Heart left ventricle (tissue), 16 donors: Measurements from ENCODE around the gene FOXN3. TPM values are rescaled to one million over a fixed set of nuclear protein-coding genes. Genes with fewer than 3 reads are reported as not detected.

Source experiments
- ATAC-seq, 4 donors: fragments of 200-7000 bp; cut with Tn5 transposase; one replicate each; pipeline ENCODE4 v1.9.1; 2020 to 2022; ENCODE audit warnings: moderate library complexity in 4 of 4, mild to moderate bottlenecking in 3 of 4, moderate number of reproducible peaks in 1 of 4
- DNase-seq, 5 donors: peaks; one replicate each; pipeline ENCODE4 v3.0.0-alpha.2; 2020
- H3K27ac ChIP-seq, 12 donors: fragments of 200-600 bp; sonication (generic) in 4 of 12; one replicate each; pipeline versions ENCODE4 v1.5.0 to v1.8.0; 2016 to 2022; ENCODE audit warnings: mild to moderate bottlenecking in 2 of 12
- H3K27me3 ChIP-seq, 9 donors: fragments of 200-600 bp; sonication (generic) in 2 of 9; one replicate each; pipeline versions ENCODE4 v1.5.1 to v1.8.0; 2016 to 2022; ENCODE audit warnings: mild to moderate bottlenecking in 3 of 9
- H3K36me3 ChIP-seq, 9 donors: fragments of 200-600 bp; sonication (generic) in 2 of 9; one replicate each; pipeline versions ENCODE4 v1.5.0 to v1.8.0; 2018 to 2022; ENCODE audit warnings: mild to moderate bottlenecking in 2 of 9
- H3K4me1 ChIP-seq, 12 donors: fragments of 200-600 bp; sonication (generic) in 4 of 12; one replicate each; pipeline versions ENCODE4 v1.5.0 to v1.8.0; 2016 to 2022; ENCODE audit warnings: mild to moderate bottlenecking in 3 of 12
- H3K4me3 ChIP-seq, 12 donors: fragments of 200-600 bp; sonication (generic) in 4 of 12; one replicate each; pipeline versions ENCODE4 v1.5.0 to v1.8.0; 2017 to 2022; ENCODE audit warnings: mild to moderate bottlenecking in 9 of 12, moderate library complexity in 4 of 12
- H3K9me3 ChIP-seq, 12 donors: fragments of 200-600 bp; sonication (generic) in 4 of 12; one replicate each; pipeline versions ENCODE4 v1.5.0 to v1.8.0; 2016 to 2022; ENCODE audit warnings: mild to moderate bottlenecking in 1 of 12
- POLR2A ChIP-seq, 2 donors: fragments of 450-650 bp; IDR thresholded peaks; one replicate each; pipeline ENCODE4 v1.6.1; 2017; ENCODE audit warnings: antibody characterized with exemption in 2 of 2, mild to moderate bottlenecking in 2 of 2, moderate library complexity in 2 of 2
- WGBS, 4 donors: extraction: QIAGEN DNeasy Blood & Tissue Kit in 2 of 4; methylation state at CpG; one replicate each; pipeline versions ENCODE4 v1.1.5 to v1.1.7; 2013 to 2018; 5-methylcytosine and 5-hydroxymethylcytosine counted together
- intact Hi-C, 10 donors: fragments of 100-400 bp; cut with DNase I; formaldehyde crosslinking; loops; one replicate each; pipeline versions ENCODE4 v1.11.1 to v1.14.2; 2022
- polyA plus RNA-seq, 2 donors: library from polyadenylated mRNA; stranded (reverse); fragments of 200-250 nt; gene quantifications; one replicate each; pipeline ENCODE4 v1.2.3, GENCODE V29; 2013
- total RNA-seq, 9 donors: library from RNA; depleted of rRNA in 2 of 9; stranded (reverse); fragments of >200 nt in 2 of 9; fragmentation: NEBNext Ultra II Directional in 3 of 9; extraction: Animal tissue kit (Norgen Biotek cat#: 25700) in 3 of 9; gene quantifications; one replicate each; pipeline versions ENCODE4 v1.1.0 to v1.2.4, GENCODE V29; 2016 to 2023
- TF ChIP-seq, protein P1 (sequence below), 12 donors: fragments of 200-600 bp; sonication (generic) in 4 of 12; IDR thresholded peaks; one replicate each; pipeline versions ENCODE4 v1.5.0 to v1.8.0; 2018 to 2022; ENCODE audit warnings: antibody characterized with exemption in 12 of 12, mild to moderate bottlenecking in 5 of 12
- donor health status: ischemic (EF 13 %, LVEDD 7.1; RV severe dilation, severe dysfunction).
- donor health status: healthy with polysubstance abuse.
- donor health status: DM: no; HTN: yes; CAD: no.
- donor health status: DM: no; HTN: no; CAD: no.
- donor health status: ischemic (EF 25% LVEDD 6.9; RV normal size, moderate dysfunction).
- donor health status: ischemic (EF 25% LVEDD 5.7; RV mildly dilated, moderate dysfunction).
- donor health status: healthy.
- donor health status: DM: yes; HTN: yes; CAD: no.
- donor health status: ischemic (EF 35%, LVEDD 5.7; RV mildly dilated, moderate dysfunction).
- donor health status: nonischemic (EF 11% LVEDD 7.7; RV severe dilation, severe dysfunction).
- donor health status: DM: yes; HTN: yes; CAD: no.
- donor health status: PGD.
- donor health status: ischemic (EF 29% LVEDD 5.4; RV normal size, mild dysfunction).
- donor health status: nonischemic (EF 23%, LVEDD 6.1; RV moderate dilation, normal function).

FOXN3 gene
- total and polyA plus RNA-seq, 11 donors, result 24.4 to 161 (median 111) TPM

DNA sequence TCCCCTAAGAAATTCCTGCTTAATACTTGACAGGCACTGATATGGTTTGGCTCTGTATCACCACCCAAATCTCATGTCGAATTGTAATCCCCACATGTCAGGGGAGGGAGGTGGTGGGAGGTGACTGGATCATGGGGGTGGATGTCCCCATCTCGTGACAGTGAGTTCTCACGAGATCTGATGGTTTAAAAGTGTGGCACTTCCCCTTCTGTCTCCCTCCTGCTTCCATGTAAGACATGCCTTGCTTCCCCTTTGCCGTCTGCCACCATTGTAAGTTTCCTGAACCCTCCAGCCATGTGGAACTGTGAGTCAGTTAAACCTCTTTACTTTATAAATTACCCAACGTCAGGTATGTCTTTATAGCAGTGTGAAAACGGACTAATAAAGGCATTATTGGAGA is 198.0 kb downstream of the FOXN3 start:
- Histone ChIP-seq H3K27ac (no peak overlapping the region), H3K4me1 (peaks cover 0 to 42% (median 26%) of the 10 kb centered on the region in 12 donors), H3K4me3 (no peak overlapping the region), H3K36me3 (peaks cover 0 to 11% (median 3%) of the 10 kb centered on the region in 9 donors), H3K27me3 (no peaks in the 10 kb centered on the region), H3K9me3 (no peaks in the 10 kb centered on the region)
- no peak for ATAC-seq
- intact Hi-C loops, result loop anchor here in 2 of 10 donors (10.0 kb wide), 2 partner anchors 86 to 276 kb away; no protein-coding TSS in a partner anchor
- TF ChIP-seq, protein P1, sequence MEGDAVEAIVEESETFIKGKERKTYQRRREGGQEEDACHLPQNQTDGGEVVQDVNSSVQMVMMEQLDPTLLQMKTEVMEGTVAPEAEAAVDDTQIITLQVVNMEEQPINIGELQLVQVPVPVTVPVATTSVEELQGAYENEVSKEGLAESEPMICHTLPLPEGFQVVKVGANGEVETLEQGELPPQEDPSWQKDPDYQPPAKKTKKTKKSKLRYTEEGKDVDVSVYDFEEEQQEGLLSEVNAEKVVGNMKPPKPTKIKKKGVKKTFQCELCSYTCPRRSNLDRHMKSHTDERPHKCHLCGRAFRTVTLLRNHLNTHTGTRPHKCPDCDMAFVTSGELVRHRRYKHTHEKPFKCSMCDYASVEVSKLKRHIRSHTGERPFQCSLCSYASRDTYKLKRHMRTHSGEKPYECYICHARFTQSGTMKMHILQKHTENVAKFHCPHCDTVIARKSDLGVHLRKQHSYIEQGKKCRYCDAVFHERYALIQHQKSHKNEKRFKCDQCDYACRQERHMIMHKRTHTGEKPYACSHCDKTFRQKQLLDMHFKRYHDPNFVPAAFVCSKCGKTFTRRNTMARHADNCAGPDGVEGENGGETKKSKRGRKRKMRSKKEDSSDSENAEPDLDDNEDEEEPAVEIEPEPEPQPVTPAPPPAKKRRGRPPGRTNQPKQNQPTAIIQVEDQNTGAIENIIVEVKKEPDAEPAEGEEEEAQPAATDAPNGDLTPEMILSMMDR (IDR thresholded peaks at IDR 0.05), result no peak
- no peak for TF ChIP-seq POLR2A (IDR thresholded peaks at IDR 0.05)
- WGBS, 4 donors, result 87 to 93% (median 90%) methylated on average over 6 of the region's 6 CpGs
- no peak for DNase-seq

GRCh38 chr14:89217891-89218290 is 199.1 kb downstream of the FOXN3 start:
- no peak for ATAC-seq
- H3K27me3 ChIP-seq, result no peaks in the 10 kb centered on the region
- H3K9me3 ChIP-seq, result no peaks in the 10 kb centered on the region
- no peak for DNase-seq
- peaks cover 0 to 51% (median 31%) of the 10 kb centered on the region in 12 donors for H3K4me1 ChIP-seq
- WGBS, 4 donors, result 81 to 96% (median 90%) methylated on average over 4 of the region's 4 CpGs
- intact Hi-C loops, result loop anchor here in 2 of 10 donors (10.0 kb wide), 2 partner anchors 87 to 277 kb away; no protein-coding TSS in a partner anchor
- no peak overlapping the region for H3K4me3 ChIP-seq
- peaks cover 0 to 11% (median 3%) of the 10 kb centered on the region in 9 donors for H3K36me3 ChIP-seq
- no peak overlapping the region for H3K27ac ChIP-seq
- TF ChIP-seq POLR2A (IDR thresholded peaks at IDR 0.05), result no peak
- TF ChIP-seq, protein P1 (IDR thresholded peaks at IDR 0.05), result no peak

DNA sequence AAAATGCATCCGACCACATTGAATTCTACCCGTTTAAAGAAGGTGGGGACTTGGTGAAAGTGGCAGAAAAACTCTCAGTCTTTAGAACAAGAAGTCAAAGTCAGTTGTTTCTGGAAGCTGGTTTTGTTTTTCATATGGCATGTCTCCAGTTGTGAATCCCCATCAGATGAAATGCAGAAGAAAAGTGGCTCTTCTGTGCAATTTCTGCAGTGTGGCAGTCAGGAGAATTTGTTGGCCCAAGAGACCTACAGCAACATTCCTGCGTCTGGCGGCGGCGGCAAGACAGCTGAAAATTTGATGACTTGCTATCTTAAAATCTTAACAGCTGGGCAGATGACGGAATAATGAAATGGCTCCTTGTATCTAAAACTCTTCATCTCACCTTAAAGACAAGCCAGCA is 201.5 kb downstream of the FOXN3 start:
- ATAC-seq, result no peak
- TF ChIP-seq, protein P1 (IDR thresholded peaks at IDR 0.05), result no peak
- TF ChIP-seq POLR2A (IDR thresholded peaks at IDR 0.05), result no peak
- Histone ChIP-seq H3K4me1 (peaks cover 0 to 56% (median 24%) of the 10 kb centered on the region in 12 donors), H3K27me3 (no peaks in the 10 kb centered on the region), H3K4me3 (no peak overlapping the region), H3K9me3 (no peaks in the 10 kb centered on the region), H3K36me3 (peaks cover 0 to 11% (median 3%) of the 10 kb centered on the region in 9 donors), H3K27ac (peak overlapping the region in 1 of 12 donors; percentile 1)
- 63 to 76% (median 68%) methylated on average over 7 of the region's 7 CpGs for WGBS, 4 donors
- intact Hi-C loops, result loop anchor here in 3 of 10 donors (2.0 to 10.0 kb wide), 3 partner anchors 89 to 279 kb away; partner anchors contain the start of gene FOXN3 (in 1 of the 3)
- DNase-seq, result no peak

DNA sequence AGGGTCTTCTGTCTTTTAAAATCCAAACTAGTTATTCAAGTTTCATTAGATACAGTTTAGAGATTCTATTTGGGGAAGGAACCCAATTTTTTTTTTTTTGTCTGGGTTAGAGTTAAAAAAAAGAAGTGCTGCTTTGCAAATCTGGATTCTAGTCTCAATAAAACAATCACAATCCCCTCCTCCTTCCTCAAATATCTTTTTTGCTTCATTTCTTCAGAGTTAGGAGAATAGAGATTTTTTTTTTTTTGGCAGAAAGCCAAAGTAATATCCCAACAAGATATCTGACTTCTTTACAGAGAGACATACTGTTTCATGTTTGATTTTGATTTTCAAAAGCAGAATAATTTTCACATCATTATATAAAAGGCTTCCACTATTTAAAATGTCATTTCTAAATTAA is 201.9 kb downstream of the FOXN3 start:
- Histone ChIP-seq H3K27ac (peak overlapping the region in 4 of 12 donors; percentile 0 to 61 (median 30)), H3K9me3 (no peaks in the 10 kb centered on the region), H3K36me3 (peaks cover 0 to 10% (median 3%) of the 10 kb centered on the region in 9 donors), H3K4me1 (peaks cover 0 to 52% (median 22%) of the 10 kb centered on the region in 12 donors), H3K4me3 (no peak overlapping the region), H3K27me3 (no peaks in the 10 kb centered on the region)
- DNase-seq (no peak), ATAC-seq (no peak)
- intact Hi-C loops, result loop anchor here in 3 of 10 donors (2.0 to 10.0 kb wide), 3 partner anchors 90 to 280 kb away; partner anchors contain the start of gene FOXN3 (in 1 of the 3)
- TF ChIP-seq, protein P1 (IDR thresholded peaks at IDR 0.05), result no peak
- TF ChIP-seq POLR2A (IDR thresholded peaks at IDR 0.05), result no peak
